ENCODE measurements around the gene DST. TPM values are rescaled to one million over a fixed set of nuclear protein-coding genes. Genes with fewer than 3 reads are reported as not detected.

DST gene
- total RNA-seq = 347 and 355 TPM in 2 replicates

DNA sequence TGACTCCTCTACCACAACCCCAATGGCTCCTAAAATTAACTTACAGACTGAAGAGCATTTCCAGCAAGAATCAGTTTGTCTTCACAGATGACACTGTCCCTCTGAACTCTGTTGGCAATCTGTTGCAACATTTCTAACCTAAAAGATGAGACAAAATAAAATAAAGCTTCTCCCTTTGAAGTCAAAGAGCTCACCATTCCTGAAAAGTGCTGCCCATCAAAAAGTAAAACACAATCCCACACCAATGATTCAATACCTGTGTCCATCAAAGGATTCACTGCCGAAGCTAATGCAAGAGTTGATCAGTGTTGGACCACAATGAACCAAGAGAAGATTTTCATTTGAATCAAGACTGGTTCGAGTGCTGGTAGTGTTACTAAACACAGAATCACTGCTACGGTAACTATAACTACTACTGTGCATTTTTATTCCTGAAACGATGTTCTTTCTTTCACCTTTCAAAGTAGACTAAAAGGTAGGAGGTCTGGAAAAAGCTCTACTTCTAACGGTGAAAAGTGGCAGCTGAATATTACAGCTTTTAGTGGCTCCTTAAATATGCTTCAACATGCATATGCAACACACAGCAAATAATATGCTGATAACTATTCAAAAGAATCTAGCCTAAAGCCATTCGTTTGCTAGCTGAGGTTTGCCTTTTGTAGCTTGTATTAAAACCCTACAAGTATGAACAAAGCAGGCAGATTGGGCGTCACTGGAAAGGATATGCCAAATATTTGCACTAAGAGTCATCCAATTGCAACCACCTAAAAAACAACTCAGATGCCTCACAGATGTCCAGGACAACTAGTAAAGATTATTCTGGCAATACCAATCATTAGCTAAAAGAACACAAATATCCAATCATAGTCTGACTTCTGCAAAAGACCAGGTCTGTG, at the start of gene DST:
Gene DST (minus strand): TSS at position 524 of the 896 bp plus-strand sequence.

Measured in bronchial smooth muscle cell (primary cell).